ENCODE results near the gene KIF26A.

Gene KIF26A

GRCh38 chr14:104101086-104101621 is 37.2 kb upstream of the KIF26A start:
- H3K4me3 ChIP-seq (ENCODE audit: low read depth, low read length): no peak overlapping the region
- no peaks in the 10 kb centered on the region for H3K27me3 ChIP-seq (ENCODE audit: insufficient read depth, low read depth, severe bottlenecking)
- no peak overlapping the region for H3K27ac ChIP-seq
- H3K9me3 ChIP-seq (ENCODE audit: severe bottlenecking): no peaks in the 10 kb centered on the region
- no peak for DNase-seq
- no peaks in the 10 kb centered on the region for H3K36me3 ChIP-seq
- no peak for TF ChIP-seq CTCF (IDR thresholded peaks at IDR 0.05; ENCODE audit: low read depth, low read length)

- no peak for DNase-seq
- H3K4me3 ChIP-seq (ENCODE audit: low read depth, low read length): no peak overlapping the region
- no peaks in the 10 kb centered on the region for H3K27me3 ChIP-seq (ENCODE audit: insufficient read depth, low read depth, severe bottlenecking)
- TF ChIP-seq CTCF (IDR thresholded peaks at IDR 0.05; ENCODE audit: low read depth, low read length): no peak
- no peaks in the 10 kb centered on the region for H3K36me3 ChIP-seq
- no peaks in the 10 kb centered on the region for H3K9me3 ChIP-seq (ENCODE audit: severe bottlenecking)
- no peak overlapping the region for H3K27ac ChIP-seq
These were observed 36.6 kb upstream of the KIF26A start for GRCh38 chr14:104101651-104102281.

- Histone ChIP-seq H3K4me3 (ENCODE audit: low read depth, low read length) (no peak overlapping the region), H3K27ac (no peak overlapping the region), H3K27me3 (ENCODE audit: insufficient read depth, low read depth, severe bottlenecking) (no peaks in the 10 kb centered on the region), H3K36me3 (no peaks in the 10 kb centered on the region), H3K9me3 (ENCODE audit: severe bottlenecking) (no peaks in the 10 kb centered on the region)
- TF ChIP-seq CTCF (IDR thresholded peaks at IDR 0.05; ENCODE audit: low read depth, low read length): no peak
- no peak for DNase-seq
These were observed 36.0 kb upstream of the KIF26A start for GRCh38 chr14:104102282-104102914.

GRCh38 chr14:104103061-104103445 is 35.3 kb upstream of the KIF26A start:
- Histone ChIP-seq H3K9me3 (ENCODE audit: severe bottlenecking) (no peaks in the 10 kb centered on the region), H3K27ac (no peak overlapping the region), H3K27me3 (ENCODE audit: insufficient read depth, low read depth, severe bottlenecking) (no peaks in the 10 kb centered on the region), H3K4me3 (ENCODE audit: low read depth, low read length) (no peak overlapping the region), H3K36me3 (no peaks in the 10 kb centered on the region)
- DNase-seq: no peak
- TF ChIP-seq CTCF (IDR thresholded peaks at IDR 0.05; ENCODE audit: low read depth, low read length): no peak

GRCh38 chr14:104103446-104104075 is 34.8 kb upstream of the KIF26A start:
- H3K27me3 ChIP-seq (ENCODE audit: insufficient read depth, low read depth, severe bottlenecking): no peaks in the 10 kb centered on the region
- no peaks in the 10 kb centered on the region for H3K9me3 ChIP-seq (ENCODE audit: severe bottlenecking)
- TF ChIP-seq CTCF (IDR thresholded peaks at IDR 0.05; ENCODE audit: low read depth, low read length): no peak
- no peak overlapping the region for H3K4me3 ChIP-seq (ENCODE audit: low read depth, low read length)
- no peaks in the 10 kb centered on the region for H3K36me3 ChIP-seq
- no peak for DNase-seq
- no peak overlapping the region for H3K27ac ChIP-seq

All from WERI-Rb-1 (cell line).